ENCODE measurements around the gene MRPS33.
"Not testable (repeated sequence)": the region's sequence is repeated elsewhere in the genome, so short reads cannot be mapped to it uniquely, and the experiment has no call there.

Gene MRPS33

DNA sequence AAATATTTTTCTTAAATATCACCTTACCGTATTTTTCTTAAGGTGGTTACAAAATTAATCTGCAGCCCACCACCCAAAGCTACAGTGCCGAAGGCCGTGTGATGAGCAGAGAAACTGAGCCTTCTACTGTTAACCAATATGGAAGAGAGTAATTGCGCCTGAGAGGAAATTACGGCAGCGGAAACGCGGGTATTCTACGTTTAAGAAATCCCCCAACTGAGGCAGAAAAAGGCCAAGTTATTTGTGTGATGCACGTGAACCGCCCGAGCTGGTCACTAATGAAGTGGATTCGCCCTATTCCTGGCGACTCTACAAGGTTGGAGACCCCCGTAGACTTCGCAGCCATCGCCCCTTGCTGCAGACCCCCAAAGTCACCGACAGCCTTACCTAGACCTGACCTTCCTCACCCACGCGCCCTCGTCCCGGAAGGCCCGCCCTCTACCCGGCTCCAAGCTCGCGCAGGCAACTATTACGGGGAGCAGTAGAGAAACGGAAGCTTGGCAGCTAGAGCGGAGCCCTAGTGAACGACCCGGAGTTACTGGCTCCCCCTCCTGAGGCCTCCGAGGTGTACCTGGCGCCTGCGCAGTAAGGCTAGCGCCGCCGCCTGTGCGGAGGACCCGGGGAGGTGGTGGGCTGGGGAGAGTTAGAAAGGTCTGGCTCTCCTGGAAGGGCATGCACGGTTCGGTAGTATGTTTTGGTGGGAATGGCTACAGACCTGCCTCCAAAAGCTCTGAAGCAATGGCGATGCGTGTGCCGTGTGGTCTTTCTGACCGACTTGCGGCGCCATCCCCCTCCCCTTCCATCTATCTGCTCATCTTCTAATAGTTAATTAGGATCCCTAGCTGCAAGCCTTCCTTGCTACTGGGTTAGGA is at the start of gene MRPS33:
MRPS33 (minus strand) TSS at position 429 of the 872 bp plus-strand sequence. CDS start 4,319 bp downstream, outside the sequence.
- peak; percentile 71 for DNase-seq (ENCODE audit: low read depth)

- no peak for DNase-seq (ENCODE audit: low read depth)
Measured at GRCh38 chr7:141057788-141058187, 43.0 kb upstream of the MRPS33 start.

GRCh38 chr7:141055146-141055545 is 40.4 kb upstream of the MRPS33 start:
- no peak for DNase-seq (ENCODE audit: low read depth)

DNA sequence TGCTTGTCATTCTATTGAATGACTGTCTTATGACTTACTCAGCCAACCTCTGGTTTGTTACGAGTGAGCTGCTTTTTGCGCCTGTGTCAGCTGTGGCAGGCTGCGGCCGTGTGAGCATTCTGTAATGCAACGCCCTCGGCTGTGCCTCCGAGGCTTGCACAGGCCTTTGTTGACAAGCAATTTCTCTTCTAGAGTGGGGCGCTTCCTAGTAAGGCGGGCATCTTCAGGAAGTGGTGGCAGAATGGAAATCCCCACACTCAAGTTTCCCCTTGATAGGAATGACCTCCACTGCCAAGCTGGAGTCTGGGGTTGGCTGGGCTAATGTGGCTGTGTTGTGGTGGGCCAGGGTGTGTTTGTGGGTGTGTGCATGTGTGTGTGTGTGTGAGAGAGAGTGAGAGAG is 38.9 kb upstream of the MRPS33 start:
- no peak for DNase-seq (ENCODE audit: low read depth)

- DNase-seq (ENCODE audit: low read depth): no peak
Measured at GRCh38 chr7:141045842-141046620, 31.3 kb upstream of the MRPS33 start.

- no peak for DNase-seq (ENCODE audit: low read depth)
Measured at GRCh38 chr7:141045126-141045841, 30.5 kb upstream of the MRPS33 start.

GRCh38 chr7:141043616-141044015 is 28.9 kb upstream of the MRPS33 start:
- DNase-seq (ENCODE audit: low read depth): no peak

DNA sequence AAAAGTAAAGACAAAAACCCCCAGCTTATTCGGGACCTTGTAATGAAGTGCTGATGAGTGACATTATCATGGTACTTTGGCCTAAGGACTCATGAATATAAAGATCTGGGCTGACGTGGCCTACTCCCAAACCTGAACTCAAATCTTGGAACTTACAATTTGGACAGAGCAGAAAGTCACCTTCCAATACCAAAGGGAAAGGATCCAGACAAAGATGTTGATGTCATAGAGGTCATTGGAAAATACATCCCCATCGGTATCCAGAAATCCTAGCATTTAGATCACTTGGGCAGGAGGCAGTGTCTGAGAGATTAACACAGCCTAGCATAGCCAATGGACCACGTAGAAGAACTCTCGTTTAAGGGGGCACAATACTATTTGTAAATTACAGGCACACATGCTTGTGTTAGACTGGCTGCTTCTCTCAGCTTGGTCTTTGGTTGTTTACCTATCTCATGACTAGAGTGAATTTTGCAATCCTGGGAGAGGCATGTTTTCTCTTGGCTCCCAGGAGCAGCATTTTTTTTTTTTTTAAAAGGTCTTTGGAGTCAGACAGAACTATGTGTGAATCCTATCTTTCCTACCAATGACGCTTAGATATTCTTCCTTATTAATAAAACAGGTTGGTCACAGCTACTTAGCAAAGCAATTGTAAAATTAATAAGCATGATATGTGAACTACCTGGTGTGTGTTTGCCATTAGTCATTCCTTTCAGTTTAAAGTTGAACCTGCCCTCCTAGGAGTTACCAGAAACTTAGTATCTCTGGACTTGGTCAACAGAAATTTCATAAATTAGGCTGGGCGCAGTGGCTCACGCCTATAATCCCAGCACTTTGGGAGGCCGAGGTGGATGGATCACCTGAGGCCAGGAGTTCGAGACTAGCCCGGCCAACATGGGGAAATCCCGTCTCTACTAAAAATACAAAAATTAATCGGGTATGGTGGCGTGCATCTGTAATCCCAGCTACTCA is 27.8 kb upstream of the MRPS33 start:
- no peak for DNase-seq (ENCODE audit: low read depth)

GRCh38 chr7:141039376-141039775 is 24.6 kb upstream of the MRPS33 start:
- no peak for DNase-seq (ENCODE audit: low read depth)

GRCh38 chr7:141038100-141038499 is 23.3 kb upstream of the MRPS33 start:
- DNase-seq (ENCODE audit: low read depth): not testable (repeated sequence)

DNA sequence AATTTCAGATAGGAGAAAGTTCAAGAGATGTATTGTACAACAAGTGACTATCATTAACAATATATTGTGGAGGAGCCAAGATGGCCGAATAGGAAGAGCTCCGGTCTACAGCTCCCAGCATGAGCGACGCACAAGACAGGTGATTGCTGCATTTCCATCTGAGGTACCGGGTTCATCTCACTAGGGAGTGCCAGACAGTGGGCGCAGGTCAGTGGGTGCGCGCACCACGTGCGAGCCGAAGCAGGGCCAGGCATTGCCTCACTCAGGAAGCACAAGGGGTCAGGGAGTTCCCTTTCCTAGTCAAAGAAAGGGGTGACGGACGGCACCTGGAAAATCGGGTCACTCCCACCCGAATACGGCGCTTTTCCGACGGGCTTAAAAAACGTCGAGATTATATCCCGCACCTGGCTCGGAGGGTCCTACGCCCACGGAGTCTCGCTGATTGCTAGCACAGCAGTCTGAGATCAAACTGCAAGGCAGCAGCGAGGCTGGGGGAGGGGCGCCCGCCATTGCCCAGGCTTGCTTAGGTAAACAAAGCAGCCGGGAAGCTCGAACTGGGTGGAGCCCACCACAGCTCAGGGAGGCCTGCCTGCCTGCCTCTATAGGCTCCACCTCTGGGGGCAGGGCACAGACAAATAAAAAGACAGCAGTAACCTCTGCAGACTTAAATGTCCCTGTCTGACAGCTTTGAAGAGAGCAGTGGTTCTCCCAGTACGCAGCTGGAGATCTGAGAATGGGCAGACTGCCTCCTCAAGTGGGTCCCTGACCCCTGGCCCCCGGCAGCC is 18.0 kb upstream of the MRPS33 start:
- not testable (repeated sequence) for DNase-seq (ENCODE audit: low read depth)

DNA sequence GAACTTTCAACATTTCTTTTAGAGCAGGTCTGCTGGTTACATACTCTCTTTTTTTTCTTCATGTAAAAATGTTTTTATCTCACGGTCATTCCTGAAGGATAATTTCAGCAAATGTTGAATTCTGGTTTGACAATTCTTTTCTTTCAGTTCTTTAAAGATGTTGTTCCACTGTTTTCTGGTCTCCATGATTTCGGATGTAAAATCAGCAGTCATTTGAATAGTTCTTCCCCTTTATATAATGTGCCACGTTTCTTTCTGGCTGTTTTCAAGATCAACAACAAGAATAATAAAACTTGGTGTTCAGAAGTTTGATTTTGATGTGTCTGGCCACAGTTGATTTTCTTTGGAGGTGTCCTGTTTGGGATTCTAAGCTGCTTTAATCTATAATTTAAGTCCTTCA is 14.0 kb upstream of the MRPS33 start:
- DNase-seq (ENCODE audit: low read depth): no peak

DNA sequence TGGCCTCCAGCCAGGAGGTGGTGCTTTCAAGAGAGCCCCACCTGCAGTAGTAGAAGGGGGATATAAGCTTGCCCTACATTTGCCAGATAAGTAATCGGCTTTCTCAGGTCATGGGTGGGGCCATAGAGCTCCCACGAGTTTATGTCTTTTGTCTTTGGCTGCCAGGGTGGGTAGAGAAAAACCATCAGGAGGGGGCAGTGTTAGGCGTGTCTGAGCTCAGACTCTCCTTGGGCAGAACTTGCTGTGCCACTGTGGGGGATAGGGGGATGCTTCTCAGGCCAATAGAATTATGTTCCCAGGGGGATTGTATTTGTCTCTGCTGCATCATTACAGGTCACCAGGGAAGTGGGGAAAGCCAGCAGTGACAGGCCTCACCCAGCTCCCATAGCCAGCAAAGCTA is 12.3 kb upstream of the MRPS33 start:
- no peak for DNase-seq (ENCODE audit: low read depth)

DNA sequence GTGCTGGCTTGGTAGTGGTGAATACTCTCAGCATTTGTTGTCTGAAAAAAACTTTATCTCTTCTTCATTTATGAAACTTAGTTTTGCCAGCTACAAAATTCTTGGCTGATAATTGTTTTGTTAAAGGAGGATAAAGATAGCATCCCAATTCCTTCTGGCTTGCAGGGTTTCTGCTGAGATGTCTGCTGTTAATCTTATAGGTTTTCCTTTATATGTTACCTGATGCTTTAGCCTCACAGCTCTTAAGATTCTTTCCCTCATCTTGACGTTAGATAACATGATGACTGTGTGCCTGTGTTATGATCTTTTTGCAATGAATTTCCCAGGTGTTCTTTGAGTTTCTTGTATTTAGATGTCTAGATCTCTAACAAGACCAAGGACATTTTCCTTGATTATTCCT is 9.9 kb upstream of the MRPS33 start:
- DNase-seq (ENCODE audit: low read depth): no peak

GRCh38 chr7:141023295-141023694 is 8.5 kb upstream of the MRPS33 start:
- DNase-seq (ENCODE audit: low read depth): no peak

DNA sequence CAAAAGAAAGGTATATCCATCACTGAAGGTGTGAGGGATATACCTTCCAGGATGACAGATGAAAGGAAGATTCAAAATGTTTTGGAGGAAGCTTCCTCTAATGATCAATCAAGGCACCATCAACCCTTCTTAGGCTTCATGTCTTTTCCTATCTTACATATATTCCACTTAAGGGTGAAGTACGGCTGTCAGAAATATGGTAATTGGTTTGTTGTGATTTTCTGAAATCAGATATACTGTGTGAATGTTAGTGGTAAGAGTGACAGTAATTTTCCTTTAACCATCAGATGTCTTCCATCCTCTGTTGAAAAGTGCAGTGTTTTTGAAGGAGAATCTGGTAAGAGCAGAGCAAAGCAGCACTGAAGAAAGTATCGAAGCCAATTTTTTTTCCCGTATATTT is 2.8 kb upstream of the MRPS33 start:
- DNase-seq (ENCODE audit: low read depth): no peak

DNA sequence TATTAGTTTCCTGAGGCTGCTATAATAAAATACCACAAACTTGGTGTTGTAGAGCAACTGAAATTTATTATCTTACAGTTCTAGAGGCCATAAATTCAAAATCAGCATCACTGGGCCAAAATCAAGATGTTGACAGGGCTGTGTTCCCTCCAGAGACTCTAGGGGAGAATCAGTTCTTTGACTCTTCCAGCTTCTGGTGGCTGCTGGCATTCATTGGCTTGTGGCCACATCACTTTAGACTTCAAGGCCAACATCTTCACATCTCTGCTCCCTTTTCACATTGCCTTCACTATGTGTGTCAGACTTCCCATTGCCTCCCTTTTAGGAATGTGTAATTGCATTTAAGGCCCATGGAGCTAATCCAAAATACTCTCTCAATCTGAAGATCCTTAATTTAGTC is 1.6 kb upstream of the MRPS33 start:
- no peak for DNase-seq (ENCODE audit: low read depth)

GRCh38 chr7:141014125-141014523 is 628 bp downstream of the MRPS33 start:
- no peak for DNase-seq (ENCODE audit: low read depth)

DNA sequence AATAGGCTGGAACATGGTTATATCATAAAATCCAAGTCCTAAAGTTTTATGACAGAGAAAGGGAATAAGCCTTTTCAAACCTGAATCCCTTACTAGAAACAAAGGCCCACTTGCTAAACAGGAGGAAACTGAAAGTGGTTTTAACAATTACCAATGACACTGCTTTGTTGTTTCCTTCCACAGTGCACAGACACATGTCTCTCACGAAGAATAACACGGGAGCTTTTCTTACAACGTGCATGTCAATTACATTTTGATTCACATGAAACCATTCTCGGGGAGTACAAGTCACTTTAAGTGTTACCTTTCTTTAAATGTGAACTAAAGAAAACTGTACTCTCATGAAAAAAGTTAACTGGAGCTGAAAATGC is 1.4 kb downstream of the MRPS33 start:
- no peak for DNase-seq (ENCODE audit: low read depth)

GRCh38 chr7:141012696-141013344 is 1.9 kb downstream of the MRPS33 start:
- DNase-seq (ENCODE audit: low read depth): peak; percentile 22

All from HS-5 (cell line).